Astrocyte of the spinal cord (primary cell): ENCODE measurements around the gene TVP23C.

Source experiments
- DNase-seq: peaks from one replicate; pipeline ENCODE4 v3.0.0; 2011; ENCODE audit warnings: low read depth, low spot score
- H3K4me3 ChIP-seq: 2 replicates; pipeline ENCODE4 v1.5.1; 2011; ENCODE audit warnings: low read depth, mild to moderate bottlenecking, low read length, moderate library complexity
- CTCF ChIP-seq: IDR thresholded peaks from 2 replicates; pipeline ENCODE4 v1.5.1; 2012; ENCODE audit warnings: low read depth, mild to moderate bottlenecking, low read length, inconsistent platforms
- in situ Hi-C: cut with HindIII; loops from 2 replicates; pipeline ENCODE4 v1.10.0; 2017; ENCODE audit warnings: low sequenced_read_pairs

Gene TVP23C

GRCh38 chr17:15490634-15491261 is 72.5 kb downstream of the TVP23C start:
- DNase-seq: peak; percentile 62
- H3K4me3 ChIP-seq: no peak overlapping the region
- no peak for TF ChIP-seq CTCF
- in situ Hi-C loops: no loop called here

GRCh38 chr17:15488557-15488956 is 74.7 kb downstream of the TVP23C start:
- TF ChIP-seq CTCF: no peak
- in situ Hi-C loops: no loop called here
- H3K4me3 ChIP-seq: no peak overlapping the region
- no peak for DNase-seq

DNA sequence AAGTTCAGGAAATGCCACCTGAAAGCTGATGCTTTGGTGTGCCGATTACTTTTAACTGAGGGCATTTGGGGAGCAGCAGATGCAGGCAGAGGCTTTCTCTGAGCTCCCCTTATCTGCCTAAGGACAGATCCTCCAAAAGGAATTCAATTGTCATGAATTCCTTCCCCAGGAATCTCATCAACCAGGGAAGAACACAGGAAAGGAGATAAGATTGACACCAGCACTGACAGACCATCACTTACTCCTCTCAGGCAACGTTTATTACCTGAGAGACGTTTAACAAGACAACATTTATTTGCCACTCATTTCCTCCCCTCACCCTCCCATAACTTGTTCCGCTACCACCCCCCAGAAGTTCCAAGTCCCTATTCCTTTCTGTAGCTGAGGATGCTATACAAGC is 78.2 kb downstream of the TVP23C start:
- no peak for DNase-seq
- TF ChIP-seq CTCF: no peak
- in situ Hi-C loops: no loop called here
- no peak overlapping the region for H3K4me3 ChIP-seq

DNA sequence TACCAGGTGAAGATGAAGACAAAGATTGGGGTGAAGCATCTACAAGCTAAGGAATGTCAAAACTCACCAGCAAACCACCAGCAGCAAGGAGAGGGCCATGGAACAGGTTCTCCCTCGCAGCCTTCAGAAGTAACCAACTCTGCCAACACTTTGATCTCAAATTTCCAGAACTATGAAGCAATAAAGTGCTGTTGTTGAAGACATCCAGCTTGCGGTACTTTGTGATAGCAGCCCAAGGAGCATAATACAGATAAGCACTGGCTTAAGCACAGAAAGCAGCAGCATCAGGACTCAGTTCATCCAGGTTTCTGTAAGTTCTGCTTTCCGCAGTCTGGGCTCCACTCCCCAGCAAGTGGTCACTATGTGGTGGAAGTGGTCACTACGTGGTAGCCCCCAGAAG is 79.9 kb downstream of the TVP23C start:
- H3K4me3 ChIP-seq: no peak overlapping the region
- DNase-seq: no peak
- TF ChIP-seq CTCF: no peak
- in situ Hi-C loops: no loop called here

DNA sequence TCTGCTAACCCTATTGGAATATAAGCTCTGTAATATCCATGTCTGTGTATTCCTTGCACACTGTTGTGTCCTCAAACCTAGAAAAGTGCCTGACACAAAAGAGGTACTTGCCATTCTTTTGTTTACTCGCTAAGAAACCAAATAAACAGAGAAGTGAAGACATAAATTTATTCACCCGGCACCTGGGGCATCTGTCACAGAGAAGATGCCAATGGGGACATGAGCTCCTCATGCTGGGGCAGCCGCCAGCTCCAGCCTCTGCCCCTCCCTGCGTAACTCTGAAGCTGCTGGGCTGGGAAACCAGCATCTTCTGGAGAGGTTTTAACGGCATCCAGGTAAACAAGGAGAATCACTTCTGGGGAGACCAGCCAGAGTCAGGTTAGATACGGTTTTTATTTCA is 80.8 kb downstream of the TVP23C start:
- no peak overlapping the region for H3K4me3 ChIP-seq
- no peak for TF ChIP-seq CTCF
- in situ Hi-C loops: no loop called here
- DNase-seq: no peak

DNA sequence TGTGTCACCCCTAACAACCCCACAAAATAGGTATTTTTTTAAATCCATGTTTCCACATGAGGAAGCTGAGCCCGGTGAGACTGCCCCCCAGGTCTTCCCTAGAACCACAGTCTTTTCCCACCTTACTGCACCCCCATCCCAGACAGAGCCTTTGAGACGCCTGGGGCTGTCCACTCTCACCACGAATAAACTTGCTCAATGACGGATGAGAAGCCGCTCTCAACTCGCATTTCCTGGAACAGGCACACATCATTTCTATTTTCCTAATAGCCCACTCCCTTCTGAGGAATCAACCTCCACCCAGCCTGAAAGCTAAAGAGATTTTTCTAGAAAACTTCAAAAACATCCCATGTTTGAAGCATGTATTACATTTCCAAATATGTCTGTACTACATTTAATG is 81.8 kb downstream of the TVP23C start:
- no peak for DNase-seq
- H3K4me3 ChIP-seq: no peak overlapping the region
- no peak for TF ChIP-seq CTCF
- in situ Hi-C loops: no loop called here

GRCh38 chr17:15480204-15480603 is 83.1 kb downstream of the TVP23C start:
- no peak for TF ChIP-seq CTCF
- in situ Hi-C loops: no loop called here

More at GRCh38 chr17:15480204-15480603, 83.1 kb downstream of the TVP23C start:
- H3K4me3 ChIP-seq: no peak overlapping the region
- no peak for DNase-seq
